Tibial nerve (tissue), 4 donors: ENCODE data around the gene HDAC11. TPM values are rescaled to one million over a fixed set of nuclear protein-coding genes. Genes with fewer than 3 reads are reported as not detected.

Experiments used
- DNase-seq, 2 donors: peaks; one replicate each; pipeline ENCODE4 v3.0.0-alpha.2; 2019; ENCODE audit warnings: low spot score in 2 of 2
- H3K27ac ChIP-seq, 4 donors: fragments of 200-600 bp; sonication (generic) in 3 of 4; one replicate each; pipeline ENCODE4 v1.5.1; 2017 to 2019; ENCODE audit warnings: mild to moderate bottlenecking in 1 of 4
- H3K27me3 ChIP-seq, 2 donors: fragments of 200-600 bp; sonication (generic) in 1 of 2; one replicate each; pipeline versions ENCODE4 v1.5.1 to v1.6.0; 2017 to 2019
- H3K36me3 ChIP-seq, 3 donors: fragments of 200-600 bp; sonication (generic); one replicate each; pipeline ENCODE4 v1.5.1; 2018 to 2019
- H3K4me1 ChIP-seq, 4 donors: fragments of 200-600 bp; sonication (generic) in 3 of 4; one replicate each; pipeline ENCODE4 v1.5.1; 2017 to 2019
- H3K4me3 ChIP-seq, 4 donors: fragments of 200-600 bp; sonication (generic) in 3 of 4; one replicate each; pipeline ENCODE4 v1.5.1; 2017 to 2019; ENCODE audit warnings: mild to moderate bottlenecking in 1 of 4, moderate library complexity in 1 of 4
- H3K9me3 ChIP-seq, 4 donors: fragments of 200-600 bp; sonication (generic) in 3 of 4; one replicate each; pipeline ENCODE4 v1.5.1; 2017 to 2019
- EP300 ChIP-seq, 2 donors: sonication (generic); formaldehyde crosslinking; IDR thresholded peaks; one replicate each; pipeline ENCODE4 v1.6.1; 2017; ENCODE audit warnings: antibody characterized with exemption in 2 of 2, mild to moderate bottlenecking in 1 of 2
- POLR2A ChIP-seq, 2 donors: fragments of 450-650 bp; IDR thresholded peaks; one replicate each; pipeline ENCODE4 v1.6.1; 2017; ENCODE audit warnings: antibody characterized with exemption in 2 of 2, mild to moderate bottlenecking in 2 of 2, moderate library complexity in 2 of 2
- WGBS, 2 donors: methylation state at CpG; one replicate each; pipeline ENCODE4 v1.1.5; 2018; 5-methylcytosine and 5-hydroxymethylcytosine counted together
- total RNA-seq, 4 donors: library from RNA; depleted of rRNA; stranded (reverse); fragments of >200 nt; gene quantifications; one replicate each; pipeline ENCODE4 v1.1.0, GENCODE V29; 2016
- TF ChIP-seq, protein P1 (sequence below), 5 experiments: fragments of 200-600 bp in 3 of 5; fragments of 450-650 bp in 2 of 5; sonication (generic) in 3 of 5; IDR thresholded peaks; one replicate each; pipeline ENCODE4 v1.5.1; 2016 to 2019; ENCODE audit warnings: antibody characterized with exemption in 5 of 5, mild to moderate bottlenecking in 3 of 5, moderate library complexity in 2 of 5

Gene HDAC11
- total RNA-seq, 4 donors from 2014 or later = 20.9 to 25.1 (median 23.9) TPM

- H3K36me3 ChIP-seq = peaks cover 0 to 25% (median 0%) of the 10 kb centered on the region in 3 donors
- WGBS, 2 donors = 90% methylated on average over 7 to 8 of the region's 8 CpGs
- no peak overlapping the region for H3K4me3 ChIP-seq
- DNase-seq = no peak
- H3K9me3 ChIP-seq = no peaks in the 10 kb centered on the region
- no peaks in the 10 kb centered on the region for H3K27me3 ChIP-seq
- peak overlapping the region; percentile 22 to 82 (median 64) for H3K27ac ChIP-seq
- TF ChIP-seq, protein P1, sequence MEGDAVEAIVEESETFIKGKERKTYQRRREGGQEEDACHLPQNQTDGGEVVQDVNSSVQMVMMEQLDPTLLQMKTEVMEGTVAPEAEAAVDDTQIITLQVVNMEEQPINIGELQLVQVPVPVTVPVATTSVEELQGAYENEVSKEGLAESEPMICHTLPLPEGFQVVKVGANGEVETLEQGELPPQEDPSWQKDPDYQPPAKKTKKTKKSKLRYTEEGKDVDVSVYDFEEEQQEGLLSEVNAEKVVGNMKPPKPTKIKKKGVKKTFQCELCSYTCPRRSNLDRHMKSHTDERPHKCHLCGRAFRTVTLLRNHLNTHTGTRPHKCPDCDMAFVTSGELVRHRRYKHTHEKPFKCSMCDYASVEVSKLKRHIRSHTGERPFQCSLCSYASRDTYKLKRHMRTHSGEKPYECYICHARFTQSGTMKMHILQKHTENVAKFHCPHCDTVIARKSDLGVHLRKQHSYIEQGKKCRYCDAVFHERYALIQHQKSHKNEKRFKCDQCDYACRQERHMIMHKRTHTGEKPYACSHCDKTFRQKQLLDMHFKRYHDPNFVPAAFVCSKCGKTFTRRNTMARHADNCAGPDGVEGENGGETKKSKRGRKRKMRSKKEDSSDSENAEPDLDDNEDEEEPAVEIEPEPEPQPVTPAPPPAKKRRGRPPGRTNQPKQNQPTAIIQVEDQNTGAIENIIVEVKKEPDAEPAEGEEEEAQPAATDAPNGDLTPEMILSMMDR (IDR thresholded peaks at IDR 0.05) = no peak
- TF ChIP-seq EP300 (IDR thresholded peaks at IDR 0.05) (no peak), POLR2A (IDR thresholded peaks at IDR 0.05) (no peak)
- H3K4me1 ChIP-seq = peaks cover 0 to 35% (median 9%) of the 10 kb centered on the region in 4 donors
Measured at GRCh38 chr3:13508496-13508895, 28.4 kb downstream of the HDAC11 start.

- Histone ChIP-seq H3K4me3 (no peak overlapping the region), H3K9me3 (no peaks in the 10 kb centered on the region), H3K36me3 (peaks cover 0 to 18% (median 0%) of the 10 kb centered on the region in 3 donors), H3K27me3 (no peaks in the 10 kb centered on the region), H3K27ac (peak overlapping the region in 2 of 4 donors; percentile 72 to 82), H3K4me1 (peaks cover 0 to 43% (median 12%) of the 10 kb centered on the region in 4 donors)
- TF ChIP-seq EP300 (IDR thresholded peaks at IDR 0.05) = no peak
- TF ChIP-seq POLR2A (IDR thresholded peaks at IDR 0.05) = no peak
- TF ChIP-seq, protein P1 (IDR thresholded peaks at IDR 0.05) = no peak
- WGBS, 2 donors = 75 to 82% methylated on average over 12 of the region's 15 CpGs
- DNase-seq = no peak
Measured at GRCh38 chr3:13509059-13509815, 29.1 kb downstream of the HDAC11 start.

DNA sequence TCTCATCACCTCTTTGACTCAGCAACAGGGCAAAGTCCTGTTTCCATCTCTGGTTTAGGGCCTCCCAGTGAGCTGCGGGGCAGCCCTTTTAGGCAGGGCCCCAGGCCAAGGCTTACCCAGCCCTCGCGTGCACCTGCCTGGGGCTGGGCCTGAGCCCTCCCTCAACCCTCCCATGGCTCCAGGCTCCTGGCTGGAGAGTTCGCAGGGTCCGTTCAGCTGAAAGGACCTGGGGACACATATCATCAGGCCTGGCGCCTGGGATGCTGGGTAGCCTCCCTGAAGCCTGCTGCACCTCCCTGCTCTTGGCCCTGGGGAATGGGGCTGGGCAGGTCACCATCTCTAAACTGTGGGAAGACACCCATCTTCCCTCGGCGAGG is 29.7 kb downstream of the HDAC11 start:
- H3K4me1 ChIP-seq = peaks cover 0 to 46% (median 12%) of the 10 kb centered on the region in 4 donors
- H3K4me3 ChIP-seq = no peak overlapping the region
- no peaks in the 10 kb centered on the region for H3K9me3 ChIP-seq
- no peaks in the 10 kb centered on the region for H3K27me3 ChIP-seq
- H3K27ac ChIP-seq = peak overlapping the region in 1 of 4 donors; percentile 23
- no peak for DNase-seq
- H3K36me3 ChIP-seq = peaks cover 0 to 12% (median 0%) of the 10 kb centered on the region in 3 donors
- WGBS, 2 donors = 83 to 89% methylated on average over 8 of the region's 8 CpGs
- TF ChIP-seq POLR2A (IDR thresholded peaks at IDR 0.05) = no peak
- no peak for TF ChIP-seq EP300 (IDR thresholded peaks at IDR 0.05)
- TF ChIP-seq, protein P1 (IDR thresholded peaks at IDR 0.05) = no peak

- Histone ChIP-seq H3K27me3 (no peaks in the 10 kb centered on the region), H3K27ac (peak overlapping the region in 2 of 4 donors; percentile 78 to 80), H3K9me3 (no peaks in the 10 kb centered on the region), H3K4me1 (peaks cover 0 to 63% (median 20%) of the 10 kb centered on the region in 4 donors), H3K4me3 (no peak overlapping the region), H3K36me3 (no peaks in the 10 kb centered on the region)
- TF ChIP-seq, protein P1 (IDR thresholded peaks at IDR 0.05) = no peak
- TF ChIP-seq POLR2A (IDR thresholded peaks at IDR 0.05) = no peak
- TF ChIP-seq EP300 (IDR thresholded peaks at IDR 0.05) = no peak
- no peak for DNase-seq
- WGBS, 2 donors = 87 to 93% methylated on average over 7 of the region's 7 CpGs
Measured at GRCh38 chr3:13512451-13512850, 32.3 kb downstream of the HDAC11 start.
